Measurements from ENCODE around the gene BBLN.
A peak's percentile ranks its signal among the peaks of the same experiment; 100 is the strongest.

The BBLN gene

GRCh38 chr9:128121924-128122808 is 37.9 kb upstream of the BBLN start:
- TF ChIP-seq CTCF (IDR thresholded peaks at IDR 0.05; ENCODE audit: low read depth, low read length): no peak
- H3K4me3 ChIP-seq (ENCODE audit: low read depth, low read length): no peak overlapping the region

GRCh38 chr9:128122809-128123175 is 37.3 kb upstream of the BBLN start:
- H3K4me3 ChIP-seq (ENCODE audit: low read depth, low read length): no peak overlapping the region
- no peak for TF ChIP-seq CTCF (IDR thresholded peaks at IDR 0.05; ENCODE audit: low read depth, low read length)

DNA sequence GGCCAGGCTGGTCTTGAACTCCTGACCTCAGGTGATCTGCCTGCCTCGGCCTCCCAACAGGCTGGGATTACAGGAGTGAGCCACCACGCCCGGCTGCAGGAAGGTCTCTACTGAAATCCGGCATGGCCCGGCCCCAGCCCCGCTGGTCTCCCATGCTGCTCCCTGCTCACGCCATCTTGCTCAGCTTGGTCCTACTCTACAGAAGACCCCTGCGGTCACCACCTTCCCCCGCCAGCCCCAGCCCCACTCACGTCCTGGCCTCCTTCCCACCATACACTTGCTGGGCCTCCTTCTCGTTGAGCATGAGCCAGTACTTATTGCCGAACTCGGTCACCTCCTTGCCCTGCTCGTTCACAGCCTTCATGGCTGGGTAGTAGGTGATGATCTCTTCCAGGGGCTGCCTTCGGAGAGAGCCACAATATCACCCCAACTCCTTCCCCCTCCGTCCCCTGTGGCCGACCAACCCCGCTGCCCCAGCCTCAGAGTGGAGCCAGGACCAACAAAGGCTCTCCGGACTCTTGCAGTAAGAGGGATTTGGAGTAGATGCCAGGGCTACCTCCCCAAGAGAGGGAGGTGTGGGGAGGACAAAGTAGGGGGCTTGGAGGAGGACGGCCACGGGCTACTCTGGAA is 36.5 kb upstream of the BBLN start:
- no peak for TF ChIP-seq CTCF (IDR thresholded peaks at IDR 0.05; ENCODE audit: low read depth, low read length)
- H3K4me3 ChIP-seq (ENCODE audit: low read depth, low read length): no peak overlapping the region

DNA sequence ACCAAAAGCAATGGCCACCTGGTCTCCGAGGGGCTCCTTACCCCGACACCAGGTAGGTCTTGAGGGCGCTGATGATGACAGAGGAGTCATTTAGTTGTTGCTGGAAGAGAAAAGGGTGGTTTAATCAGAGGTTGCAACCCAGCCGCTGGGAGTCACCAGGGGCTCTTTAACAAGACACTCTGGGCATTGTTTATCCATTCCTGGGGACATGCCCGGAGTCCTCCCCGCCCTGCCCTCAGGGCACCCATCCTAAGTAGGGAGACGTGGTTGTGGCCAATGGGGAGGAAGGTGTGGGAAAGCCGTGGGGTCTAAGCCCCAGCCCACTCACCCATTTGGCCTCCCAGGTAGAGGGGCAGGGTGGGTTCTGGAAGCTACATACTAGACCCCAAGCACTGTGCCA is 35.6 kb upstream of the BBLN start:
- H3K4me3 ChIP-seq (ENCODE audit: low read depth, low read length): no peak overlapping the region
- no peak for TF ChIP-seq CTCF (IDR thresholded peaks at IDR 0.05; ENCODE audit: low read depth, low read length)

- peak; percentile 61 for TF ChIP-seq CTCF (IDR thresholded peaks at IDR 0.05; ENCODE audit: low read depth, low read length)
- no peak overlapping the region for H3K4me3 ChIP-seq (ENCODE audit: low read depth, low read length)
Observed at GRCh38 chr9:128124873-128125579, 35.0 kb upstream of the BBLN start.

DNA sequence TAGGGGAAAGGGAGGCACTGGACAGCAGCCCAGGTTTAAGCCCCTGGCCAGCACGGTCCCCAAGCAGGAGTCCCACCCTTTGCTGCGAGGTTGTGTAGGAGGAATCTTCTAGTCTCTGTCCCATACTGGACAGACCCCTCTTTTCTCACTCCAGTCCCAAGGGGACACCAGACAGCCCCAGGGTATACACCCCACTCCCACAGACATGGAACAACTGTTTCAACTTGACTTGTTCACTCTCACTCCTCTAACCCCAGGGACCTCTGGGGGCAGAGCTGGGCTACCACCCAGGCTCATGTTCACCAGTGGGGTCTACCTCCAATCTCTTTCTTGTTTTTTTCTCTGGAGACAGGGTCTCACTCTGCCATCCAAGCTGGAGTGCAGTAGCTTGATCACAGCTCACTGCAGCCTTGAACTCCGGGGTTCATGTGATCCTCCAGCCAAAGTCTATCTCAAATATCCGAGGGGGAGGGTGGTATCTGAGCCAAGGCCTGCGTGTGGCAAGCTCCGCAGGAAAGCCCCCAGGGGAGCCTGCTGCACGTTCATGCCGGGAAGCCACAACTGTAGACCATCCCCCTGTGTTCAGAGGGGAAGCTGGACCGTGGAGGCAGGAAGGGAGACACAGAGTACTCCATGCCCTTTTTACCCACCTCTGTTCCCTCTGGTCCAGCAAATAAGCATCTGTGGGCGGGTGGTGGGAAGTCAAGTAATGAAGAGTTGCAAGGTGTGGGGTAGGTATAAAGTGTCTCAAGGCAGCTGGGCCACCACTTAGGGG is 34.3 kb upstream of the BBLN start:
- TF ChIP-seq CTCF (IDR thresholded peaks at IDR 0.05; ENCODE audit: low read depth, low read length): no peak
- H3K4me3 ChIP-seq (ENCODE audit: low read depth, low read length): no peak overlapping the region

All from WI38 (cell line).